ENCODE data around the gene KIAA0232.
A peak's percentile ranks its signal among the peaks of the same experiment; 100 is the strongest.

KIAA0232 gene, protein sequence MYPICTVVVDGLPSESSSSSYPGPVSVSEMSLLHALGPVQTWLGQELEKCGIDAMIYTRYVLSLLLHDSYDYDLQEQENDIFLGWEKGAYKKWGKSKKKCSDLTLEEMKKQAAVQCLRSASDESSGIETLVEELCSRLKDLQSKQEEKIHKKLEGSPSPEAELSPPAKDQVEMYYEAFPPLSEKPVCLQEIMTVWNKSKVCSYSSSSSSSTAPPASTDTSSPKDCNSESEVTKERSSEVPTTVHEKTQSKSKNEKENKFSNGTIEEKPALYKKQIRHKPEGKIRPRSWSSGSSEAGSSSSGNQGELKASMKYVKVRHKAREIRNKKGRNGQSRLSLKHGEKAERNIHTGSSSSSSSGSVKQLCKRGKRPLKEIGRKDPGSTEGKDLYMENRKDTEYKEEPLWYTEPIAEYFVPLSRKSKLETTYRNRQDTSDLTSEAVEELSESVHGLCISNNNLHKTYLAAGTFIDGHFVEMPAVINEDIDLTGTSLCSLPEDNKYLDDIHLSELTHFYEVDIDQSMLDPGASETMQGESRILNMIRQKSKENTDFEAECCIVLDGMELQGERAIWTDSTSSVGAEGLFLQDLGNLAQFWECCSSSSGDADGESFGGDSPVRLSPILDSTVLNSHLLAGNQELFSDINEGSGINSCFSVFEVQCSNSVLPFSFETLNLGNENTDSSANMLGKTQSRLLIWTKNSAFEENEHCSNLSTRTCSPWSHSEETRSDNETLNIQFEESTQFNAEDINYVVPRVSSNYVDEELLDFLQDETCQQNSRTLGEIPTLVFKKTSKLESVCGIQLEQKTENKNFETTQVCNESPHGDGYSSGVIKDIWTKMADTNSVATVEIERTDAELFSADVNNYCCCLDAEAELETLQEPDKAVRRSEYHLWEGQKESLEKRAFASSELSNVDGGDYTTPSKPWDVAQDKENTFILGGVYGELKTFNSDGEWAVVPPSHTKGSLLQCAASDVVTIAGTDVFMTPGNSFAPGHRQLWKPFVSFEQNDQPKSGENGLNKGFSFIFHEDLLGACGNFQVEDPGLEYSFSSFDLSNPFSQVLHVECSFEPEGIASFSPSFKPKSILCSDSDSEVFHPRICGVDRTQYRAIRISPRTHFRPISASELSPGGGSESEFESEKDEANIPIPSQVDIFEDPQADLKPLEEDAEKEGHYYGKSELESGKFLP (N-terminal part only)

DNA sequence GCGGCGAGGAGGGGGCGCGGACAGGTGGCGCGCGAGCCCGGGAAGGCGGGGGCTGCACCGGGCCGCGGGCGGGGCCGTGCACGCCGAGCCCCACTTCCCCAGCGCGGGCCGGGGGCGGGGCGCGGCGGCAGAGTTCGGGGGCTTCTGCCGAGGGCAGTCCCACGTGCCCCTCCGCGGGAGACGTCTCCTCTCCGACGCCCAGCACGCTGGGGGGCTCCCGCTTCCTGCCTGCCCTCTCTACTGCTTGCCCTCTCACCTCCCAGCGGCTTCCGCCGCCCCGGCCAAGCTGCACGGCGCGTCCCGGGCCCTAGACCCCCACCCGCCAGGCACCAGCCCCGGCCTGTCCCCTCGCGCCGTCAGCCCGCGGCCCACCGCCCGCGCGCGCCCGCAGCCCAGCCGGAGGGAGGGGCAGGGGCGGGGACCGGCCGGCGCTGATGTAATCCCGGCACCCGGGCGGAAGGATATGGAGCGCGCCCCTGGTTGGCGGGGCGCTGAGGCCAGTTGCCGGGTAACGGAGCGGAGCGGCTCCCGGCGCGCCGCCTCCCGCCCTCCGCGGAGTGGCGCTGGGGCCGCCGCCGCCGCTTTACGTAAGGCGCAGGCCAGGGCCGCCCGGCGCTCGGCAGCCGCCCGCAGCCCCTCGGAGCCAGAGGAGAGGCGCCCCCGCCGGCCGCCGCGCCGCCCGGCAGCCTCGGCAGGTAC, at the start of gene KIAA0232:
Gene KIAA0232, plus strand, starts transcription at position 581 of the 699 bp plus-strand sequence. CDS start 41,727 bp downstream, outside the sequence.
- DNase-seq: peak; percentile 90

- no peak for DNase-seq
These were observed 49.0 kb upstream of the KIAA0232 start for GRCh38 chr4:6733358-6734164.

- no peak for DNase-seq
These were observed 48.3 kb upstream of the KIAA0232 start for GRCh38 chr4:6734165-6734786.

DNA sequence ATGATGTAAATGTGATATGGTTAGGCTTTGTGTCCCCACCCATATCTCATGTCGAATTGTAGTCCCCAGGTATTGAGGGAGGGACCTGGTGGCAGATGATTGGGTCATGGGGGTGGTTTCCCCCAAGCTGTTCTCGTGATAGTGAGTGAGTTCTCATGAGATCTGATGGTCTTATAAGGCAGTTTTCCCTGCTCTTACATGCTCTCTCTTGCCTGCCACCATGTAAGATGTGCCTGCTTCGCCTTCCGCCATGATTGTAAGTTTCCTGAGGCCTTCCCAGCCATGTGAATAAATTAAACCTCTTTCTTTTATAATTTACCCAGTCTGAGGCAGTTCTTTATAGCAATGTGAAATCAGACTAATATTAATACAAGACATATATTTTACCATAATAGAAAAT, 42.6 kb upstream of the KIAA0232 start:
- DNase-seq: no peak

DNA sequence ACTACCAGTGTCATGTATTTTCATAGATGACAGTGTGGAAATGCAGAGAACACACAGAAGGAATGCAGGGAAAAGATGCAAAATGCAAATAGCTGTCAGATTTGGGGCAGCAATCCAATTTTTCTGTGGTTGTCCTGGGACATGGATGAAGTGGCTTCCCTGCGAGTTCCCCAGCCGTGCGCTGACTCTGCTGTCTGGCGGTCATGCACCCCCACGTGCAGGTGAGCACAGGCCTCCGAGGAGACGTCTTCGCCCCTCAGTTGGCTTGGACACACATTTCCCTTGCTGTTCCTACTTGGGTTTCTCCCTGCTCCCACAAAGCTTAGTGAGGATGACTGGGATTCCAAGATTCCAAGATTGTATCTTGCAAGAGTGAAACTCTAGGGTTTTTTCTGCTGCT, 42.2 kb upstream of the KIAA0232 start:
- DNase-seq: no peak

DNA sequence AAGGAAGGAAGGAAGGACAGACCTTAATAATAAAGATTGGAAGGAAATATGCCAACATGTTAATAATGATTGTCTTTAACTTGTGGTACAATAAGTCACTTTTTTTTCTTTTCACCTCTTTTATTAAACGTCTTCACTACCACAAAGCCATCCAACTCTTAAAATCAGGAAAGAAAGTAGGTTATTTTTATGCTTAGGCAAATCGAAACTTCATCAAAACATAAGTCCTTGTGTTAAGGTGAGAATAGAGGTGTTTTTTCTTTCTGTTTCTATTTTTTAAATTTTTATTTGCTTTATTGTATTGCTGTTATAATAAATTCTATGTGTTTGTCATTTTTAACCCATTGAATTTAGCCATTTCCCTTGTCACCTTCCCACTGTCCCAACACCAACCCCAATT, 40.0 kb upstream of the KIAA0232 start:
- DNase-seq: no peak

DNA sequence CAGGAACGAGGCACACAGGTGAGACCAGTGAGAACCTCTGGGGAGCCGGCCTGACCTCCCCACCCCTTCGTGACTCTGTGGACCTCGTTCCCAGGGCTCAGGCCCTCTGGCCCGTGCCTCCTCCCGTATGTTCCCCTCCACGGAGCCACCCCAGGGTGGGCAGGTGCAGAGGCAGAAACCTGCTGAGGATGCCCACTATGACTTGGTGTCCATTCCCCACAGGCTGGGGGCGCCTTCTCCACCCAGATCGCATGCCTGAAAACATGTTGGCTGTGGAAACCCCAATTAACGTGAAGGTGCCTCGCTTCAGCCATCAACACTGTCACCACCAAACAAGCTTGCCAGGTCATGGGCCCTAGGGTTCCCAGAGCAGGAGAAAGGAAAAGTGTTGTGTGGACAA, 39.5 kb upstream of the KIAA0232 start:
- DNase-seq: no peak

DNA sequence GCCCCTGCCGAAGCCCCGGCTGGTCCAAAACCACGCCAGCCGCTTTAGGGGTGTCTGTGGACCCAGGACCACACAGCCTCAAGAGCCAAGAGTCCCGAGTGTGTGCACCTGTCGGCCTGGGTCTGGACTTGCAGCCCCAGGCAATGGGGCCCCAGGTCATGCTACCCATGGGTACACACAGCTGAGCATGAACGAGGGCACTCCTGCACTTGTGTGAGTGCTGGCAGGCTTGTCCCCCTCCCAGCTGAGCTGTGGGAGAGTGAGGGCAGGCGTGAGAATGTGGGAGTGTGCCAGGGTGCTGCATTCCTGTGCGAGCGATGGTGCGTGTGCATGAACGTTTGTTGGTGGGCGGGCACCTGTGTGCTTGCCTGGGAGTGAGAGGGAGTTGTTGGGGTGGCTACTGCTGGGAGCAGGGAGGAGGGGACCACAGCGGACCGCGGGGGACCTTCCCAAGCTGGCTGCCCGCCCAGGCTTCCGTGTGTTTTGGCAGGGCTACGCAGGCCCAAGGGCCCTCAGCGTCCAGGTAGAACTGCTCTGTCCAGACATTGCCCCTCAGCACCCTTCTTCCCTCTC, 35.7 kb upstream of the KIAA0232 start:
- DNase-seq: no peak

DNA sequence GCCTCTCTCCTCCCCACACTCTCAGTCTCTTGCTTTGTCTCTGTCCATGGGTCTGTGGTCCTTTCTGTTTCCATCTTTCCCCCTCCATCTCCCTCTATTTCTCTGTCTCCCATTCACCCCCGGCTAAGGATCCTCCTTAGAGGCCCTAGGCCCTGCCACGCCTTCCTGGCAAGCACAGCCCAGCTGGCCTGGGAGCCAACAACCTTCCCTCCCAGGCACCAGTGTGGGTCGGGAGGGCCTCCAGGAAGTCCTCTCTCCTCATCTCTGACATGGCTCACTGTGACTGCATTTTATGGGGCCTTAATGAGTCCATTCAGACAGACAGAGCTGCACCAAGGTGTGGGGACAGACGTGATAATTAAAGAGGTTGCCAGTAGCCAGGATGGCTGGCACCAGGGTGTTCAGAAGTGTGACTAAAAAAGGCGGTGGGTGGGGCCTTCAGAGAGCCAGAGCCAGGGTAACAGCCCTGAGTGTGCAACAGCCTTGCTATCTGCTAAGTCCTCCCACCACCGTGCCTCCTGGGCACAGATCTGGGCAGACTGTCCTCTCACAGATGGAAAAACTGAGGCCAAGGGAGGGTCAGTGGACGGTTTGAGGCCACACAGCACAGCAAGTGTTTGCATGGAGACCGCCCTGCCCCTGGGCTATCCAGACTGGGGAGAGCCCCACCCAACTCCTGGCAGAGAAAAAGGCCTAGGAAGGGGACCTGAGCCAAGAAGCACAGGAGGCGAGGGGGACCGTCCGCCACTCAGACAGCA, 35.1 kb upstream of the KIAA0232 start:
- DNase-seq: no peak

DNA sequence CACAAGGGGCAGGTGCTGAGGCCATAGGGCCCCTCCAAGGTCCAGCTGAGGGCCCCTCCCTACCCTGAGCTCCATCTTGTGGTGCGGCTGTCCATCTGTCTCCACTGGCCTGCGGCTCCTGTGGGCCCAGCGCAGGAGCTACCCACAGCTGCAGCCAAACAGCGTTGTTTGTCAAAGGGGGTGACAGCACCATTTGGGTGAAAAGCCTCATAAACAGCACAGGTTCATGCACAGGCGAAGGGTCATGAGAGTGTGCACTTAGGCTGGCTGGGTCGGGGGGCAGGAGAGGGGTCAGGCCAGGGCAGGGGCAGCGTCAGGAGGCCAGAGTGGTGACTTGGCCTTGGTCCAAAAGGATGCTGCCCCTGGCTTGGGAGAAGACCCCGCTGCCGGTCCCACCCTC, 34.2 kb upstream of the KIAA0232 start:
- no peak for DNase-seq

- DNase-seq: no peak
These were observed 33.0 kb upstream of the KIAA0232 start for GRCh38 chr4:6749340-6750171.

- DNase-seq: no peak
These were observed 32.0 kb upstream of the KIAA0232 start for GRCh38 chr4:6750286-6751221.

DNA sequence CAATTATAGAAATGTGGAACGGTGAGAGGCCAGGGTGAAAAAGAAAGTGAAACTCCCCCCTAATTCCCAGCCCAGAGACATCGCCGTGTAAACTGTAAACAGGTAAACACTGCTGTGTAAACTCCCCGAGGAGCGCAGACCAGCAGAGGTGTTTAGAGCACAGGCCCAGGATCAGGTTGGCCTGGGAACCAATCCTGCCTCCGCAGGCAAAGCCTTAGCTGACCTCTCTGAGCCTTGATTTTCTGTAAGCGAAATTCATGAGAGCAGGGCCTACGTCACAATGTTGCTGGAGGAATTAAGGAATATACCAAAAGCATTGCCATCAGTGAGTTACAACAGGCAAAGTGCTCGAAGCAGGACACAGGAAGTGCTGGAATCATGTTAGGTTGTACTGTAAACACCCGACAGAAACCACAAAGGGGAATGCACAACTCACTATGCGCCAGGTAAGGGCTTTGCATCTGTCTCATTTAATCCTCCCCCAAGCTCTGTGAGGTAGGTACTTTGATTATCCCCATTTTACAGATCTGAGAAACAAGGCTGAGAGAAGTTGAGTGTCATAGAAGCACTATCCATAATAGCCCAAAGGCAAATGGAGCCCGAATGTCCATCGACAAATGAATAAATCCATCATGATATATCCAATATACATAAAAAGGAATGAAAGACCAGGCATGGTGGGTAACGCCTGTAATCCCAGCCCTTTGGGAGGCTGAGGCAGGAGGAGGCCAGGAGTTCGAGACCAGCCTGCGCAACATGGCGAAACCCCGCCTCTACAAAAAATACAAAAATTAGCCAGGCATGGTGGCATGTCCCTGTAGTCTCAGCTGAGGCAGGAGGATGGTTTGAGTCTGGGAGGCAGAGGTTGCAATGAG, 30.7 kb upstream of the KIAA0232 start:
- DNase-seq: no peak

DNA sequence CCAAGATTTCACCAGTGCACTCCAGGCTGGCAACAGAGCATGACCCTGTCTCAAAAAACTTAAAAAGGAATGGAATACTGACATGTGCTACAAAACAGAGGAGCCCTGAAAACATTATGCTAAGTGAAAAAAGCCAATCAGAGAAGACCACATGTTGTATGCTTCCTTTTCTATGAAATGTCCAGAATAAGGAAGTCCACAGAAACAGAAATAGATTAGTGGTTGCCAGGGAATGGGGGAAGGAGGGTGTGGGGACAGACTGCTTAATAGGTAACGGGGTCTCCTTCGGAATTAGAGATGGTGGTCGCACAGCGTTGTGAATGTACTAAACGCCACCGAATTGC, 30.1 kb upstream of the KIAA0232 start:
- DNase-seq: no peak

DNA sequence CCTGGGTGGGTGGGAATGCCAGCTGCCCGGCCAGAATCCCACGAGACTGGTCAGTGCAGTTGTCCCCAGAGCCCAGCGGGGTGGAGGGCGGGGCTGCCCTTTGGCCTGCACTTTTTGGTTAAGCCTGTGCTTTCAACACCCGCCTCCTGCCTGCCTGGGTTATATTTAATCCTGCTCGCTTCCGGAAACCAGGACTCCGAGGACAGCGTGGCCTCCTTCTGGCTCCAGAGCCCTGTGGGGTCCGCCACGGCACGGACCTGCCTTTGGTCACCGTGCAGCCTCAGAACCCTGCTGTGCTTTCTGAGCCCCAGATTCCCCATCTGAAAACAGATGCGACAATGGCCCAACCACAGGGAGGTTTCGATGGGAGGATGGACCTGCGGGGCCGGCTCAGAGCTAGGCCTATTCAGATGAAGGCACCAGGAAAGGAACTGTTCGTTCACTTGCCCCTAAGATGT, 29.4 kb upstream of the KIAA0232 start:
- no peak for DNase-seq

DNA sequence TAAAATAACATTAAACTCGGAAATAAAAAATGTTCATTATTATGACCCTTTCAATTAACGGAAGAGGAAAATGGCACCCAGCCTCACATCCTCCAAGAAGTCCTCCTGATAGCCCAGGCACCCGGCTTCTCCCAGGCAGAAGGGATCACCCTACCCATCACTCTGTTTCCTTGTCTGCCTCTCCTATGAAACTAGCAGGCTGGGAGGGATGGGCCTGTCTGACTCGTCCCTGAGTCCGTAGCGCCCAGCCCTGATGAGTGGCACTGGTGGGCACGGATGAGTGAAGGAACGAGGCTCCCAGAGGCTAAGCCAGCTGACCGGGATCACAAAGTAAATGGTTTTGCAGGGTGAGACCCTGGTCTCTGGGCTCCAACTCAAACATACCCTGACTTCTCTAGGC, 28.6 kb upstream of the KIAA0232 start:
- DNase-seq: no peak

DNA sequence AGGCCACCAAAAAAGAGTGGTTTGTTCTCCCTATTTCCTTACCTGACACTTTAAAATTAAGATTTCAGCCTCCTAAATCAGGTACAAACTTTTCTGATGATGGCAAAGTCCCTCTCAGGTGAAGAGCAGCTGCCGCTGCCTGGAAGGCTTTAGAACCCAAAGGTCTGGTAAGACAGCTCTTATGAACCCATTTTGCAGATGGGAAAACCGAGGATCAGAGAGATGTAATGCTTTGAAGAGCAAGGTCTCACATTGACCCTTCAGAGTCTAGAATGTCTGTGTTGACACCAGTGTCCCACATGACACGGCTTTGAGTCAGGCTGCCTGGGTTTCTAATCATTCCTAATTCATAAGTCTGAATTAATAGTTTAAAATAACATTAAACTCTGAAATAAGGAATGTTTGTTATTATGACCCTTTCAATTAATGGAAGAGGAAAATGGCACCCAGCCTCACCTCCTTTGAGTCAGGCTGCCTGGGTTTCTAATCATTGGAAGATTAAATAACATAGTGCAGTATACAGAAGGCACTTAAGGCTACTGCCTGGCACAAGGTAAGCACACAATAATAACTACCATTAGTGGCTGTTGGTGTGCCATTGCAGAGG, 27.9 kb upstream of the KIAA0232 start:
- DNase-seq: no peak
